PFSK-1 (cell line): ENCODE data around the gene PTCH2.

Source experiments
- FOXP2 ChIP-seq: optimal IDR thresholded peaks from 2 replicates; pipeline ENCODE3; 2011; ENCODE audit warnings: borderline replicate concordance, control low read depth, inconsistent platforms; ENCODE audit not compliant: insufficient read depth; ENCODE audit errors: extremely low read length, extremely low read depth
- POLR2AphosphoS5 ChIP-seq: IDR thresholded peaks from 2 replicates; pipeline ENCODE4 v1.6.1; 2012; ENCODE audit warnings: low read depth, mild to moderate bottlenecking, control low read depth, low read length, moderate library complexity
- SIN3A ChIP-seq: IDR thresholded peaks from 2 replicates; pipeline ENCODE4 v1.6.1; 2012; ENCODE audit warnings: mild to moderate bottlenecking, low read length, moderate library complexity, borderline replicate concordance; ENCODE audit not compliant: insufficient read depth
- TAF1 ChIP-seq: IDR thresholded peaks from 2 replicates; pipeline ENCODE4 v1.6.1; 2012; ENCODE audit warnings: low read length, control low read depth, borderline replicate concordance; ENCODE audit not compliant: insufficient read depth
- TF ChIP-seq, protein P1 (sequence below), 2 experiments: IDR thresholded peaks; 2 replicates each; pipeline versions ENCODE4 v1.6.1 to v1.8.0; 2011 to 2012; ENCODE audit warnings: low read depth in 2 of 2, low read length in 2 of 2, control low read depth in 1 of 2, inconsistent platforms in 1 of 2, mild to moderate bottlenecking in 1 of 2, moderate library complexity in 1 of 2; ENCODE audit not compliant: insufficient read depth in 1 of 2

Gene PTCH2

DNA sequence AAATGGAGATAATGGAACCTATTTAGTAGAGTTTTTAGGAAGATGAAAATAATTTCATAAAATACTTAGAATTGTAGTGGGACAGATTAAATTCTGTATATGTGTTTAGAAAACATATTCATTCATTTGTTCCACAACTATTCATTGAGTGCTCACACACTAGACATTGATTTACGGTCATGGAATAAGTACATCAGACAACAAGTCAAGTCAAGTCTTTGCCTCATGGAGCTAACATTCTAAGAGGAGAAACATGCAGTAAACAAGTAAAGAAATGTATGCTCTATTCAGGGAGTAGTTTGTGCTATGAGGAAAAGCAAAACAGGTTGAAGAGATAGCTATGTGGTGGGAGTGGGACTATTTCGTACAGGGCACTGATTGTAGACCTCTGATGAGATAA, 25.7 kb downstream of the PTCH2 start:
- no peak for TF ChIP-seq POLR2AphosphoS5
- TF ChIP-seq TAF1: no peak
- no peak for TF ChIP-seq FOXP2
- TF ChIP-seq, protein P1, sequence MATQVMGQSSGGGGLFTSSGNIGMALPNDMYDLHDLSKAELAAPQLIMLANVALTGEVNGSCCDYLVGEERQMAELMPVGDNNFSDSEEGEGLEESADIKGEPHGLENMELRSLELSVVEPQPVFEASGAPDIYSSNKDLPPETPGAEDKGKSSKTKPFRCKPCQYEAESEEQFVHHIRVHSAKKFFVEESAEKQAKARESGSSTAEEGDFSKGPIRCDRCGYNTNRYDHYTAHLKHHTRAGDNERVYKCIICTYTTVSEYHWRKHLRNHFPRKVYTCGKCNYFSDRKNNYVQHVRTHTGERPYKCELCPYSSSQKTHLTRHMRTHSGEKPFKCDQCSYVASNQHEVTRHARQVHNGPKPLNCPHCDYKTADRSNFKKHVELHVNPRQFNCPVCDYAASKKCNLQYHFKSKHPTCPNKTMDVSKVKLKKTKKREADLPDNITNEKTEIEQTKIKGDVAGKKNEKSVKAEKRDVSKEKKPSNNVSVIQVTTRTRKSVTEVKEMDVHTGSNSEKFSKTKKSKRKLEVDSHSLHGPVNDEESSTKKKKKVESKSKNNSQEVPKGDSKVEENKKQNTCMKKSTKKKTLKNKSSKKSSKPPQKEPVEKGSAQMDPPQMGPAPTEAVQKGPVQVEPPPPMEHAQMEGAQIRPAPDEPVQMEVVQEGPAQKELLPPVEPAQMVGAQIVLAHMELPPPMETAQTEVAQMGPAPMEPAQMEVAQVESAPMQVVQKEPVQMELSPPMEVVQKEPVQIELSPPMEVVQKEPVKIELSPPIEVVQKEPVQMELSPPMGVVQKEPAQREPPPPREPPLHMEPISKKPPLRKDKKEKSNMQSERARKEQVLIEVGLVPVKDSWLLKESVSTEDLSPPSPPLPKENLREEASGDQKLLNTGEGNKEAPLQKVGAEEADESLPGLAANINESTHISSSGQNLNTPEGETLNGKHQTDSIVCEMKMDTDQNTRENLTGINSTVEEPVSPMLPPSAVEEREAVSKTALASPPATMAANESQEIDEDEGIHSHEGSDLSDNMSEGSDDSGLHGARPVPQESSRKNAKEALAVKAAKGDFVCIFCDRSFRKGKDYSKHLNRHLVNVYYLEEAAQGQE (IDR thresholded peaks at IDR 0.05; ENCODE audit: insufficient read depth in 1 of 2, low read depth in 2 of 2, low read length in 2 of 2): no peak
- no peak for TF ChIP-seq SIN3A

DNA sequence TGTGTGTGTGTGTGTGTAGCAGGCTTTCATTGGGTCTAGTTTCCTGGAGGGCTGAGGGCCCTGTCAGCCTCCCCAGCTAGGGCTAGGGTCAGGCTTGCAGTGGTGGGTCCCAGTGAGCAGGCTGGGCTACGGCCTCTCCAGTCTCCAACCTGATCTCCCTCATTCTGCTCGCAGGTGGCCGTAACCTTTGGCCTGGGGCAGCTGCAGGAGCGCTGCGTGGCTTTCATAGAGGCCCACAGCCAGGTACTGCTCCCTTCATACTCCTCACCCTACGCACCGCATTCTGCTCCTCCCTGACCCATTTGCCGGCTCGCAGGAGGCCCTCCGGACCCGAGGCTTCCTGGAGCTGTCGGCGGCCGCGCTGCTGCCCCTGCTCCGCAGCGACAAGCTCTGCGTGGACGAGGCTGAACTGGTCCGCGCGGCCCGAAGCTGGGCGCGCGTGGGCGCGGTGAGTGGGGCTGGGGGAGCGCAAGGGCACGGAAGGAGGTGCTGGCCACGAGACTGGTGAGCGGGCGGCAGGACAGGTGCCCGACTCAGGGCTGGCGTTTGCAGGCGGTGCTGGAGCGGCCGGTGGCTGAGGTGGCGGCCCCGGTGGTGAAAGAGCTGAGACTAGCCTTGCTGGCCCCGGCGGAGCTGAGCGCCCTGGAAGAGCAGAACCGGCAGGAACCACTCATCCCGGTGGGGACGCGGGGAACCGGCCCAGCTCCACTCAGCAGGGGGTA, 30.1 kb downstream of the PTCH2 start:
- no peak for TF ChIP-seq FOXP2
- TF ChIP-seq TAF1: no peak
- no peak for TF ChIP-seq POLR2AphosphoS5
- no peak for TF ChIP-seq SIN3A
- TF ChIP-seq, protein P1 (IDR thresholded peaks at IDR 0.05; ENCODE audit: insufficient read depth in 1 of 2, low read depth in 2 of 2, low read length in 2 of 2): no peak

DNA sequence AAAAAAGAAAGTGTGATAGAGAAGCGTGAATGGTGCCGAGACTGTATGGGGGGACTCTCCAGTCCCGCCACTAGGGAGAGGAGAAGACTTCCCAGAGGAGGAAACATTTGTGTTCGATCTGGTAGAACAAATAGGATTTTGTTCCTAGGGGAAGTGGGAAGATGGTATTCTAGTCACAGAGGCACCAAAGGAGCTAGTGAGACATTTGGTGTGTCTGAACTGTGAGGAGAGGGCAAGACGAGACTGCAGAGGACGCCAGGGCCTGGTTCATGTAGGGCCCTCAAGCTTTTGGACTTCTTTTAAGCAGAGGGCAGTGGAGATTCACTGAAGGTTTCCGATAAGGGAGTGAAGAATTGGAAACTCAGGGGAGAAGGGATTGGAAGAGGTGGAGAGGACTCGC, 31.8 kb downstream of the PTCH2 start:
- TF ChIP-seq TAF1 (no peak), SIN3A (no peak), FOXP2 (no peak), POLR2AphosphoS5 (no peak)
- TF ChIP-seq, protein P1 (IDR thresholded peaks at IDR 0.05; ENCODE audit: insufficient read depth in 1 of 2, low read depth in 2 of 2, low read length in 2 of 2): no peak

DNA sequence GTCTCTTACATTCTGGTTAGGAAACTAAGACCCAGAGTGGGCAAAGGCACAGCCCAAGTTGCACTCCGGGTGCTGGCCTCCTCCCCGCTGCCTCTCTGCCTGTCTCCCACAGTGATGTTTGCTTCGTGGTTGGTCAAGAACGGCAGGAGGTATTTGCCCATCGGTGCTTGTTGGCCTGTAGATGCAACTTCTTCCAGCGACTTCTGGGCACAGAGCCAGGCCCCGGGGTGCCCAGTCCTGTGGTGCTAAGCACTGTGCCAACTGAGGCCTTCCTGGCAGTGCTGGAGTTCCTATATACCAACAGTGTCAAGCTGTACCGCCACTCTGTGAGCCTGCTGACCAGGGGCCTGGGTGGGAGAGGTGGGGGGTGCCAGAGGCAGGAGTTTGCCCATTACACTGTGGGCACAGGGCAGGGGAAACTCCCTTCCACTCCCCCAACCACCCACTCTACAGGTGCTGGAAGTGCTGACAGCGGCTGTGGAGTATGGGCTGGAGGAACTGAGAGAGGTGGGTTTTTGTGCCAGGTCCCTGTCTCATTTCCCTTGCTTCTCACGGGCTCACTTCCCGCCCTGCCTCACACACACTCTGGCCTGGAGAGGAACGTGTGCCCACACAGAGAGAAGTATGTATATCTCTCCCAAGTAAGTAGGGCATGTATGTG, 32.8 kb downstream of the PTCH2 start:
- TF ChIP-seq, protein P1 (IDR thresholded peaks at IDR 0.05; ENCODE audit: insufficient read depth in 1 of 2, low read depth in 2 of 2, low read length in 2 of 2): no peak
- no peak for TF ChIP-seq SIN3A
- TF ChIP-seq TAF1: no peak
- no peak for TF ChIP-seq FOXP2
- TF ChIP-seq POLR2AphosphoS5: no peak
